Erythroblast (primary cell): Measurements from ENCODE around the gene DCDC2B.

ENCODE experiments used
- GATA1 ChIP-seq: IDR thresholded peaks from 2 replicates; pipeline ENCODE4 v1.6.1; 2011; ENCODE audit warnings: low read depth, mild to moderate bottlenecking, control low read depth, low read length, moderate library complexity
- POLR2A ChIP-seq: IDR thresholded peaks from 2 replicates; pipeline ENCODE4 v1.6.1; 2011; ENCODE audit warnings: mild to moderate bottlenecking, low read length

GRCh38 chr1:32187850-32188249 lies 21.0 kb upstream of the DCDC2B start:
- TF ChIP-seq POLR2A (no peak), GATA1 (no peak)
